BLaER1 (cell line): ENCODE results near the gene LUC7L2.
"Not testable (repeated sequence)": the region's sequence is repeated elsewhere in the genome, so short reads cannot be mapped to it uniquely, and the experiment has no call there.

ENCODE experiments used
- H3K27ac ChIP-seq: shearing (Covaris generic); formaldehyde crosslinking; 2 replicates; pipeline ENCODE4 v1.8.1; 2022
- H3K27me3 ChIP-seq: shearing (Covaris generic); formaldehyde crosslinking; 2 replicates; pipeline ENCODE4 v1.8.1; 2022
- H3K36me3 ChIP-seq: shearing (Covaris generic); formaldehyde crosslinking; 2 replicates; pipeline ENCODE4 v1.8.1; 2022
- H3K4me1 ChIP-seq: shearing (Covaris generic); formaldehyde crosslinking; 2 replicates; pipeline ENCODE4 v1.8.1; 2022
- H3K4me2 ChIP-seq: shearing (Covaris generic); formaldehyde crosslinking; 2 replicates; pipeline ENCODE4 v1.8.1; 2022
- H3K4me3 ChIP-seq: shearing (Covaris generic); formaldehyde crosslinking; 2 replicates; pipeline ENCODE4 v1.8.1; 2022
- H3K9ac ChIP-seq: shearing (Covaris generic); formaldehyde crosslinking; 2 replicates; pipeline ENCODE4 v1.8.1; 2022
- H3K9me3 ChIP-seq: shearing (Covaris generic); formaldehyde crosslinking; 2 replicates; pipeline ENCODE4 v1.8.1; 2022
- H4K20me1 ChIP-seq: shearing (Covaris generic); formaldehyde crosslinking; 2 replicates; pipeline ENCODE4 v1.8.1; 2022
- Cebpa-rat ChIP-seq: shearing (Covaris generic); IDR thresholded peaks from 2 replicates; pipeline ENCODE4 v1.8.1; 2022

LUC7L2 gene

GRCh38 chr7:139354729-139355128, 5.0 kb upstream of the LUC7L2 start:
- H3K9me3 ChIP-seq = no peaks in the 10 kb centered on the region
- no peak overlapping the region for H3K27ac ChIP-seq
- no peak overlapping the region for H3K4me2 ChIP-seq
- peaks cover 43% of the 10 kb centered on the region for H3K36me3 ChIP-seq
- H4K20me1 ChIP-seq = no peaks in the 10 kb centered on the region
- no peak for TF ChIP-seq Cebpa-rat
- H3K9ac ChIP-seq = no peak overlapping the region
- H3K27me3 ChIP-seq = no peaks in the 10 kb centered on the region
- no peak overlapping the region for H3K4me3 ChIP-seq
- H3K4me1 ChIP-seq = peaks cover 12% of the 10 kb centered on the region

- Histone ChIP-seq H3K4me2 (no peak overlapping the region), H3K36me3 (peaks cover 37% of the 10 kb centered on the region), H4K20me1 (no peaks in the 10 kb centered on the region), H3K27me3 (no peaks in the 10 kb centered on the region), H3K9ac (no peak overlapping the region), H3K4me3 (no peak overlapping the region), H3K4me1 (peaks cover 12% of the 10 kb centered on the region), H3K27ac (no peak overlapping the region), H3K9me3 (no peaks in the 10 kb centered on the region)
- TF ChIP-seq Cebpa-rat = no peak
Measured at GRCh38 chr7:139355320-139355719, 4.4 kb upstream of the LUC7L2 start.

- H3K4me1 ChIP-seq = peaks cover 30% of the 10 kb centered on the region
- peak overlapping the region; percentile 98; the same call in 1 of the 2 replicates for H3K9ac ChIP-seq
- peak overlapping the region; percentile 88 for H3K4me2 ChIP-seq
- H3K4me3 ChIP-seq = peak overlapping the region; percentile 89
- peak overlapping the region; percentile 99 for H3K27ac ChIP-seq
- H3K36me3 ChIP-seq = peaks cover 14% of the 10 kb centered on the region
- H3K27me3 ChIP-seq, H3K9me3 ChIP-seq: not testable (repeated sequence)
- peaks cover 25% of the 10 kb centered on the region for H4K20me1 ChIP-seq
Measured at GRCh38 chr7:139357729-139358506, 1.8 kb upstream of the LUC7L2 start.

- no peak for TF ChIP-seq Cebpa-rat
- peak overlapping the region; percentile 98 for H3K9ac ChIP-seq
- H3K27me3 ChIP-seq = no peaks in the 10 kb centered on the region
- H3K27ac ChIP-seq = peak overlapping the region; percentile 99
- no peaks in the 10 kb centered on the region for H3K9me3 ChIP-seq
- H4K20me1 ChIP-seq = peaks cover 33% of the 10 kb centered on the region
- H3K4me2 ChIP-seq = peak overlapping the region; percentile 88
- peaks cover 33% of the 10 kb centered on the region for H3K4me1 ChIP-seq
- H3K36me3 ChIP-seq = peaks cover 22% of the 10 kb centered on the region
- peak overlapping the region; percentile 89 for H3K4me3 ChIP-seq
Measured at GRCh38 chr7:139358541-139359365, 941 bp upstream of the LUC7L2 start.

- no peak for TF ChIP-seq Cebpa-rat
- Histone ChIP-seq H3K27me3 (no peaks in the 10 kb centered on the region), H3K27ac (peak overlapping the region; percentile 99), H3K9ac (peak overlapping the region; percentile 98), H4K20me1 (peaks cover 49% of the 10 kb centered on the region), H3K4me2 (peak overlapping the region; percentile 87), H3K9me3 (no peaks in the 10 kb centered on the region), H3K36me3 (peaks cover 23% of the 10 kb centered on the region), H3K4me1 (peaks cover 35% of the 10 kb centered on the region), H3K4me3 (peak overlapping the region; percentile 89)
Measured at GRCh38 chr7:139360210-139360947, 685 bp downstream of the LUC7L2 start.

- Histone ChIP-seq H3K9ac (peak overlapping the region; percentile 98), H3K27ac (peak overlapping the region; percentile 99), H3K27me3 (no peaks in the 10 kb centered on the region), H3K9me3 (no peaks in the 10 kb centered on the region), H3K36me3 (peaks cover 28% of the 10 kb centered on the region), H3K4me1 (peaks cover 40% of the 10 kb centered on the region), H3K4me3 (peak overlapping the region; percentile 89), H3K4me2 (peak overlapping the region; percentile 87), H4K20me1 (peaks cover 55% of the 10 kb centered on the region)
- no peak for TF ChIP-seq Cebpa-rat
Measured at GRCh38 chr7:139360948-139361307, 1.2 kb downstream of the LUC7L2 start.

- Histone ChIP-seq H3K4me1 (peaks cover 46% of the 10 kb centered on the region), H3K9me3 (no peaks in the 10 kb centered on the region), H3K27me3 (no peaks in the 10 kb centered on the region), H3K9ac (peak overlapping the region; percentile 98), H3K36me3 (peaks cover 34% of the 10 kb centered on the region), H3K4me2 (peak overlapping the region; percentile 87), H3K4me3 (peak overlapping the region; percentile 89), H4K20me1 (peaks cover 61% of the 10 kb centered on the region), H3K27ac (peak overlapping the region; percentile 99)
- no peak for TF ChIP-seq Cebpa-rat
Measured at GRCh38 chr7:139361523-139361922, 1.8 kb downstream of the LUC7L2 start.

- peaks cover 54% of the 10 kb centered on the region for H3K4me1 ChIP-seq
- H3K4me3 ChIP-seq = no peak overlapping the region
- no peaks in the 10 kb centered on the region for H3K27me3 ChIP-seq
- peaks cover 39% of the 10 kb centered on the region for H3K36me3 ChIP-seq
- H4K20me1 ChIP-seq = peaks cover 69% of the 10 kb centered on the region
- peak overlapping the region; percentile 87 for H3K4me2 ChIP-seq
- H3K9ac ChIP-seq = 0 out of 2 replicates have a peak overlapping the region, but pooled peaks have one; percentile 98
- no peak for TF ChIP-seq Cebpa-rat
- no peak overlapping the region for H3K27ac ChIP-seq
- H3K9me3 ChIP-seq = no peaks in the 10 kb centered on the region
Measured at GRCh38 chr7:139362302-139362701, 2.6 kb downstream of the LUC7L2 start.

- H3K4me1 ChIP-seq = peaks cover 57% of the 10 kb centered on the region
- H3K27me3 ChIP-seq = no peaks in the 10 kb centered on the region
- no peak overlapping the region for H3K4me3 ChIP-seq
- H3K9ac ChIP-seq = no peak overlapping the region
- no peak for TF ChIP-seq Cebpa-rat
- H4K20me1 ChIP-seq = peaks cover 75% of the 10 kb centered on the region
- no peak overlapping the region for H3K27ac ChIP-seq
- no peaks in the 10 kb centered on the region for H3K9me3 ChIP-seq
- H3K4me2 ChIP-seq = no peak overlapping the region; the same call in none of the 2 replicates
- peaks cover 42% of the 10 kb centered on the region for H3K36me3 ChIP-seq
Measured at GRCh38 chr7:139362981-139363380, 3.3 kb downstream of the LUC7L2 start.
